H54 (cell line): ENCODE results near the gene SNX19.
A peak's percentile ranks its signal among the peaks of the same experiment; 100 is the strongest.

Experiments used
- DNase-seq: peaks from one replicate; pipeline ENCODE4 v3.0.0; 2011; ENCODE audit warnings: low spot score, mixed read lengths; ENCODE audit not compliant: insufficient read length
- FAIRE-seq: peaks from 3 replicates; lab custom pipeline; 2011; peaks lifted over from hg19 to GRCh38; lab: Jason Lieb, UNC
- POLR2A ChIP-seq: IDR thresholded peaks from 2 replicates; pipeline ENCODE4 v1.6.1; 2011; ENCODE audit warnings: low read depth, mild to moderate bottlenecking, low read length

The SNX19 gene

DNA sequence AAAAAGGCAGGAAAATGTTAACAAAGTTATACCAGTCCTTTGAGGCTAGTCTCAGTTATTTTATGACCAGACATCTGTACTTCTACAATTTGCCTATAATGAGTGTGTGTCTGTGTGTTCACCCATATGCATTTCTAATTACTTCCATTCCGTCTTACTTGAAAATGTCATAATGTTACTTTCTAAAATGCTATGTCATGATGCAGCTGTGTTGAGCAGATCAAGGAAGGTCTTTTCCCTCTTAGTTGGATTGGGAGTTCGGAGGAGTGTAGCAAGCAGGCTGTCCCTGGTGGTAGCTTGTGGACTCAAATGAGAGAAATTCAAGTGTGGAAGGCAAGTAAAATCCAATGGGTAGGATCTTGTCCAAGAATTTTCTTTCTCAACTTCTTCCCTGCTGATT lies 3.0 kb downstream of the SNX19 start:
- TF ChIP-seq POLR2A = no peak
- DNase-seq (no peak), FAIRE-seq (no peak)

- TF ChIP-seq POLR2A = no peak
- no peak for FAIRE-seq
Observed at GRCh38 chr11:130912552-130912951, 3.7 kb downstream of the SNX19 start.

GRCh38 chr11:130911306-130911705 lies 5.0 kb downstream of the SNX19 start:
- FAIRE-seq = no peak
- no peak for DNase-seq
- no peak for TF ChIP-seq POLR2A

More at GRCh38 chr11:130912552-130912951, 3.7 kb downstream of the SNX19 start:
- no peak for DNase-seq

DNA sequence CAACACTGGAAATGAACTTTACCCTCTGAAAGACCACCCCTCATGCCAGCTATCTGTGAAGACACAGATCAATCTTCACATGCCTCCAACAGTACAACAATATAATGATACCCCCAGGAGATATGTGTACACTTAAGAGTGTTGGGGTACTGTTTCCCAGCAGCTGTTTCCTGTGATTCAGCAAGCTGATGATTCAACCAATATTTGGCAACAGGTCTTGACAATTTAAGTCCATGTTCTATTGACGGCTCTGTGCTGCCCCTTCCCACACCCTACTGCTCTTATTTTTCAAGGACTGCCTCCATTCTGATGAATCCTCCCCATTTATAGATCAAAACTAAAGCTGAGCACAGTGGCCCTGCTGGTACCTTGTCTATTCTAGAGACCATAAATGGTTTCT lies 6.6 kb downstream of the SNX19 start:
- DNase-seq (no peak), FAIRE-seq (no peak)
- TF ChIP-seq POLR2A = no peak

DNA sequence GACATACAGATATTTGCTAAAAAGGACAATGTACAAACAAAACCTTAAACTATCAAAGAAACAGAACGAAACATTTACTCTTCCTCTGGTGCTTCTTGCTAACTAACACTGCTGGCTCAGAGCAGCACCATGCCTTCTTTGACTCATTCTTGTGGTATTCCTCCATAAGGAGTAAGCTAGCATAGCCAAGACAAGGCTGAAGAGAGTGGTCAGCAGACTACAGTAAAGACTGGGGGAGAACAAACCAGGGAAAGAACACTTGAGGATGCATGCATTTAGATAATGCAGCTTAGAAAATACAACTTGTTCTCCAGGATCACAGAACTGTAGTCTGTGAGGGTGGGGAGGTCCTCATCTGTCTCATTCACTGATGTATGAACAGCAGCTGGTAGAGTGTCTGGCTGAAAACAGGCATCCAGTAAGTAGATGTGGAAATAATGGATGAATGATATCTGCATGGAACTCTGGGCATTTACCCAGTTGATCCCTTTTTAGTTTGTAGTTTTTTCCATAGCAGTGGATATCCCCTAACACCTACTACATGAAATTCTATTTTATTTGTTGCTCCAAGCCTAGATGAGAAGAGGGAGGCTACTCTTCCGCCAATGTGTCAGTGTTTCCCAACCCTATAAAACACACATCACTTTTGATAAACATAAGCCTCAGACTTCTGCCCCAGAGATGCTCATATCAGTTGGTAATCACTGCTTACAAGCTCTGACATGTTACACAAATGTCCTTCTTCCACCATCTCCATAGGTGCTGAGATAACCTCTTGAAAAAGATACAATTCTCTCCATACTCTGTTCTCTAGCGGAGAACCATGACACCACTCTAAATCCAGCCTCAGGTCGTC lies 7.3 kb downstream of the SNX19 start:
- peak; percentile 92 for FAIRE-seq
- DNase-seq = peak; percentile 36
- no peak for TF ChIP-seq POLR2A

DNA sequence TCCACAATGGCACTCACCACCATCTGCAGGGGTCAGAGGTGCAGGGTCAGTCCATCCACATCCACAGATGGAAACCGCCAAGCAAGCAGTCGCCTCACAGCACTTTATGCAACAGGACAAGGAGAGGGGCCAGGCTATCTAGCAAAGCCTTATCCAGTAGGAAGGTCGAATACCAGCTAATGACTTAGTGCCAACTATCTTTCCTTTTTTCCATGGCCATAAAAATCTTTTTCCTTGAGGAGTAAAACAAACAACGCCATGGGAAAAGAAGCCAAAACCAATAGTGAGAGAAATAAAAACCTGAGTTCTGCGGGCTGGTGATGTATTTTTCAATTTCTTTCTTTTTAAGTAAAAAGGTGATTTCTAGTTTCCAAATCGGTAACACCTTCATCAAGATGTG lies 8.2 kb downstream of the SNX19 start:
- FAIRE-seq (no peak), DNase-seq (no peak)
- no peak for TF ChIP-seq POLR2A

- no peak for TF ChIP-seq POLR2A
- DNase-seq (no peak), FAIRE-seq (no peak)
Observed at GRCh38 chr11:130907229-130907628, 9.1 kb downstream of the SNX19 start.

- no peak for DNase-seq
- TF ChIP-seq POLR2A = no peak
- FAIRE-seq = no peak
Observed at GRCh38 chr11:130906616-130907015, 9.7 kb downstream of the SNX19 start.

DNA sequence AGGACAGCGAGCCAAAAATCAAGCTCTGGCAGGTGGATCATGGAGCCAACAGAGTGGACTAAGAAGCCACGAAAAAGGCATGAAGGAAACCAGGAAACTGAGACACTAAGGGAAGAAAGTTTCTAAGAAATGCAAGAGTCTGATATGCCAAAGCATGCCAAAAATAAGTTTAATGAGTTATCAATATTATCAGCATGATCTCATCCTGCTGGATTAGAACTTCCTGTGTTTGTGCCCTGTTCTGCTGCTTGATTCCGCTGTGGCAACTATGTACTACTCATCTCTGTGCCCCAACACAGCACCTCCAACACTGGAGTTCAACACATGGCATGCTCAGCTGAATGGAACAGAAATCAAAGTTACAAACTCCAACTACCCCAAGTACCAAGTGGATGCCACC lies 10.8 kb downstream of the SNX19 start:
- DNase-seq (no peak), FAIRE-seq (no peak)
- TF ChIP-seq POLR2A = no peak

- TF ChIP-seq POLR2A = no peak
- FAIRE-seq (no peak), DNase-seq (no peak)
Observed at GRCh38 chr11:130904380-130904779, 11.9 kb downstream of the SNX19 start.

DNA sequence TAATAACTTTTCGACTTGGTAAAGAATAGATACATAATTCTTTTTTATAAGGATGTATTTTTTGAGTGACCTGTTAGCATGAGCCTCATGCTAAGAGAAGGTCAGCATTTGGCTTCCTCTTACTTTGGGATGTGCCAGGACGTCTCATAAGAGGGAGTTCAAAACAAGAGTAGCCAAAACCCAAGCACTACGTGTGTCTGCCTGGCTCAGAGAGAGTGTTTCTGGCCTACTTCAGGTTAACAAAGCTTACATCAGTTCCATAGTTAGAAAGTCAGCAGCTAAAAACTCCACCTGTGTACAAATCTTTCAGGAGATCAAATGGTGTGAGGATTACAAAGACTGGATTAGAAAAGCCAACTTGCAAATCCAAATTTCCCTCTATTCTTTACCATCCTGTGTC lies 13.9 kb downstream of the SNX19 start:
- FAIRE-seq (no peak), DNase-seq (no peak)
- no peak for TF ChIP-seq POLR2A

DNA sequence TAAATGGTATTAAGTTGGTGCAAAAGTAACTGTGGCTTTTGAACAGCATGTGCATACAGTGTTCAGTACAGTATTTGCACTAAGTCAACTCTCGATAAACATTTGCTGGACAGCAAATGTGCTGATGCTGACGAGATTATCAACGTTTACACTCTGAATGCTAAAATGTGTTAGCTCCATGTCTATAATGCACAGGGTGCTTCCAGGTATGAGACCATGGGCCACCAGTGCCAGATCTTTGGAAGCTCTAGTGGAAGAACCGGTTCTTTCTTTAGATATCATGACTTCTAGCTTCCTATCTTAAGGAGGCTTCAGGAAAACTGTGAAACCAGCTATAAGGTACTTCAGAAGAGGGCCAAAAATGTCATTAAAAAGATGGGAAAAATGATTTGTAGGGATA lies 17.2 kb downstream of the SNX19 start:
- FAIRE-seq (no peak), DNase-seq (no peak)
- no peak for TF ChIP-seq POLR2A

DNA sequence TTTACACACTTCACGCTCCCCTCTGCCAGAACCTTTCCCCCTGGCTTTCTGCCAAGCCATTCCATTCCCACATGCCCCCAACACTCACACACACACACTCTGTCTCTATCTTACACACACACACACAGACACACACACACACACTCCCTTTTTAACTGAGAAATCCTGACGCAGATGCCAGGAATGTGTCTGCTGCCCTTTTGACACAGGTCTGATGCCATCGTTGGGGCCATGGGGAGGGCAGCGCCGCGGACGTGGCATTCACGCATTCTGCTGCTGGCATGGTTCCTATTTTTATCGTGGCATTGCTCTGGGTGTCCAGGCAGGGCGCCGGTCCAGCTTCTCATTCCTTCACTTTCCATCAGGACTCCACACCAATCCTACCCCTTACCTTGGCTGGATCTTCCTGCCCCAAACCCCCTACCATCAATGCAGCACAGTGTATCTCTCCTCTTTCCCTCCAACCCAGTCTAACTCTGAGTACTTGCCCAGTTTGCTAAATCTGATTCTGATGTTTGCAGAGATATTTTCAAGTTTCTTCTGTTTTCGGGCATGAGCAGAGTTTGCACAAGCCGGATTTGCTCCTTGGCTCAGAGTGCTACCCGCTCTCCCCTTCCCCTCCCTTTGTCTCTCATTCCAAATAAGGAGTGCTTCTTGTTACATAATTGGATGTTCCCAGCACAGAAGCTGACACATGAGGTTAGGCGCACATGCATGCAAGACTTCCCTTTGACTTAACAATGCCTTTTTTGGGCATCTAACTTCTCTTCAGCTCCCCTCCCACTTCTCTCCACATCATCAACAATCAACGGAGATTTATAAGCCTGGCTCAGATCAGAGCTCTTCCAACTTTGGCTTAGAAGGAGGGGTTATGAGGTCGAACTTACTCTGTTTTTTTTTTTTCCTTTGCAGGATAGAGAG lies 18.8 kb downstream of the SNX19 start:
- no peak for TF ChIP-seq POLR2A
- DNase-seq (no peak), FAIRE-seq (no peak)

- no peak for DNase-seq
Observed at GRCh38 chr11:130894322-130895025, 21.8 kb downstream of the SNX19 start.

DNA sequence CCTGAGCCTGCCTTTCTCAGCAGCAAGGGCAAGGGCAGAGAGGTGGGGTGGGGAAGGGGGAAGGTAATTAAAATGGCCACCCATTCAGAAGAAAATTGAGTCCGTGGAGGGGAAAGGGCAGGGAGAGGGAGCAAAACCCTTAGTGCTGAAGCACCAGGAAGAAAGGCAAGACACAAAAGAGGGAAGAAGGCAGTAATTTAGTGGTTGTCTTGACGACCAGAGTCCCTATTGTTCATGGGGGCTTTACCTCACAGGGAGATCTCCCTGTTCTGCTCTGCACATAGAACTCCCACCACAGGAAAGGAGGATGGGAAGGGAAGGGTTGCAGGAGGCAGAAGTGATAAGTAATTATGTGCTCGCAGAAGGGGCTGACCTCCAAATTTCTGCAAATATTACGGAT lies 23.4 kb downstream of the SNX19 start:
- FAIRE-seq = no peak
- TF ChIP-seq POLR2A = no peak
- DNase-seq = no peak

More at GRCh38 chr11:130894322-130895025, 21.8 kb downstream of the SNX19 start:
- no peak for FAIRE-seq
- no peak for TF ChIP-seq POLR2A
